ENCODE measurements around the gene THSD4. TPM values are rescaled to one million over a fixed set of nuclear protein-coding genes. Genes with fewer than 3 reads are reported as not detected.

Gene THSD4
- total RNA-seq, 1 donor from 2014 or later = 2.5 TPM

- FAIRE-seq (no peak), DNase-seq (ENCODE audit: low read depth) (peak; percentile 82)
- H3K4me3 Mint-ChIP-seq (ENCODE audit: unreplicated experiment) = no peak overlapping the region
- no peak overlapping the region for H3K27ac Mint-ChIP-seq (ENCODE audit: unreplicated experiment)
- no peaks in the 10 kb centered on the region for H3K36me3 Mint-ChIP-seq (ENCODE audit: low read depth, unreplicated experiment)
- TF ChIP-seq CTCF (IDR thresholded peaks at IDR 0.05; ENCODE audit: insufficient read depth, low read depth, low read length) = no peak
- no peak for TF ChIP-seq EZH2 (IDR thresholded peaks at IDR 0.05; ENCODE audit: insufficient read depth, low read length)
- H3K4me2 ChIP-seq (ENCODE audit: low read length) = peak overlapping the region; percentile 76
- H3K4me3 ChIP-seq (ENCODE audit: insufficient read depth, low read depth, low read length) = peak overlapping the region; percentile 20
- H3K9ac ChIP-seq (ENCODE audit: low read length) = peak overlapping the region; percentile 56
- no peaks in the 10 kb centered on the region for H3K27me3 ChIP-seq (ENCODE audit: insufficient read depth, low read length)
- no peaks in the 10 kb centered on the region for H3K79me2 ChIP-seq (ENCODE audit: insufficient read depth, low read length)
- H2AFZ ChIP-seq (ENCODE audit: low read depth, low read length) = no peak overlapping the region
- peaks cover 11% of the 10 kb centered on the region for H3K4me1 Mint-ChIP-seq (ENCODE audit: low read depth, unreplicated experiment)
- no peaks in the 10 kb centered on the region for H3K9me3 ChIP-seq (ENCODE audit: insufficient read depth, low read depth, low read length)
- peaks cover 4% of the 10 kb centered on the region for H3K27me3 Mint-ChIP-seq (ENCODE audit: low read depth, unreplicated experiment)
- peak overlapping the region; percentile 77 for H3K27ac ChIP-seq (ENCODE audit: low read depth, low read length)
- H3K4me1 ChIP-seq (ENCODE audit: insufficient read depth, low read length) = peaks cover 31% of the 10 kb centered on the region
- H3K9me3 Mint-ChIP-seq (ENCODE audit: unreplicated experiment) = no peaks in the 10 kb centered on the region
- no peaks in the 10 kb centered on the region for H4K20me1 ChIP-seq (ENCODE audit: insufficient read depth, low read length)
- no peaks in the 10 kb centered on the region for H3K36me3 ChIP-seq (ENCODE audit: insufficient read depth, low read length)
These were observed 632.1 kb downstream of the THSD4 start for GRCh38 chr15:71747128-71748083.

GRCh38 chr15:71748293-71748718 lies 633.0 kb downstream of the THSD4 start:
- Histone ChIP-seq H3K27ac (ENCODE audit: low read depth, low read length) (peak overlapping the region; percentile 77), H2AFZ (ENCODE audit: low read depth, low read length) (peak overlapping the region; percentile 48), H3K4me3 (ENCODE audit: insufficient read depth, low read depth, low read length) (peak overlapping the region; percentile 20), H3K9me3 (ENCODE audit: insufficient read depth, low read depth, low read length) (no peaks in the 10 kb centered on the region), H3K4me1 (ENCODE audit: insufficient read depth, low read length) (peaks cover 38% of the 10 kb centered on the region), H3K4me2 (ENCODE audit: low read length) (peak overlapping the region; percentile 76), H3K9ac (ENCODE audit: low read length) (peak overlapping the region; percentile 56), H3K36me3 (ENCODE audit: insufficient read depth, low read length) (no peaks in the 10 kb centered on the region), H3K27me3 (ENCODE audit: insufficient read depth, low read length) (no peaks in the 10 kb centered on the region), H4K20me1 (ENCODE audit: insufficient read depth, low read length) (no peaks in the 10 kb centered on the region), H3K79me2 (ENCODE audit: insufficient read depth, low read length) (no peaks in the 10 kb centered on the region)
- no peak overlapping the region for H3K27ac Mint-ChIP-seq (ENCODE audit: unreplicated experiment)
- H3K27me3 Mint-ChIP-seq (ENCODE audit: low read depth, unreplicated experiment) = peaks cover 4% of the 10 kb centered on the region
- H3K9me3 Mint-ChIP-seq (ENCODE audit: unreplicated experiment) = no peaks in the 10 kb centered on the region
- FAIRE-seq (no peak), DNase-seq (ENCODE audit: low read depth) (peak; percentile 84)
- no peak overlapping the region for H3K4me3 Mint-ChIP-seq (ENCODE audit: unreplicated experiment)
- no peak for TF ChIP-seq CTCF (IDR thresholded peaks at IDR 0.05; ENCODE audit: insufficient read depth, low read depth, low read length)
- TF ChIP-seq EZH2 (IDR thresholded peaks at IDR 0.05; ENCODE audit: insufficient read depth, low read length) = no peak
- H3K36me3 Mint-ChIP-seq (ENCODE audit: low read depth, unreplicated experiment) = no peaks in the 10 kb centered on the region
- peaks cover 20% of the 10 kb centered on the region for H3K4me1 Mint-ChIP-seq (ENCODE audit: low read depth, unreplicated experiment)

- Mint-ChIP-seq H3K9me3 (ENCODE audit: unreplicated experiment) (no peaks in the 10 kb centered on the region), H3K4me3 (ENCODE audit: unreplicated experiment) (no peak overlapping the region), H3K27me3 (ENCODE audit: low read depth, unreplicated experiment) (peaks cover 4% of the 10 kb centered on the region), H3K4me1 (ENCODE audit: low read depth, unreplicated experiment) (peaks cover 24% of the 10 kb centered on the region), H3K36me3 (ENCODE audit: low read depth, unreplicated experiment) (no peaks in the 10 kb centered on the region), H3K27ac (ENCODE audit: unreplicated experiment) (no peak overlapping the region)
- Histone ChIP-seq H3K27ac (ENCODE audit: low read depth, low read length) (no peak overlapping the region), H3K4me1 (ENCODE audit: insufficient read depth, low read length) (peaks cover 42% of the 10 kb centered on the region), H3K79me2 (ENCODE audit: insufficient read depth, low read length) (no peaks in the 10 kb centered on the region), H3K4me2 (ENCODE audit: low read length) (no peak overlapping the region), H3K27me3 (ENCODE audit: insufficient read depth, low read length) (no peaks in the 10 kb centered on the region), H4K20me1 (ENCODE audit: insufficient read depth, low read length) (no peaks in the 10 kb centered on the region), H3K36me3 (ENCODE audit: insufficient read depth, low read length) (no peaks in the 10 kb centered on the region), H3K4me3 (ENCODE audit: insufficient read depth, low read depth, low read length) (no peak overlapping the region), H3K9ac (ENCODE audit: low read length) (no peak overlapping the region), H3K9me3 (ENCODE audit: insufficient read depth, low read depth, low read length) (no peaks in the 10 kb centered on the region), H2AFZ (ENCODE audit: low read depth, low read length) (no peak overlapping the region)
- TF ChIP-seq CTCF (IDR thresholded peaks at IDR 0.05; ENCODE audit: insufficient read depth, low read depth, low read length) (no peak), EZH2 (IDR thresholded peaks at IDR 0.05; ENCODE audit: insufficient read depth, low read length) (no peak)
- DNase-seq (ENCODE audit: low read depth) (no peak), FAIRE-seq (no peak)
These were observed 634.2 kb downstream of the THSD4 start for GRCh38 chr15:71749500-71749899.
